Esophagus muscularis mucosa (tissue), 4 donors: Measurements from ENCODE around the gene NANOG. TPM values are rescaled to one million over a fixed set of nuclear protein-coding genes. Genes with fewer than 3 reads are reported as not detected.
"Not testable (repeated sequence)": the region's sequence is repeated elsewhere in the genome, so short reads cannot be mapped to it uniquely, and the experiment has no call there.

Experiments used
- DNase-seq: peaks from one replicate; pipeline ENCODE4 v3.0.0-alpha.2; 2017; ENCODE audit errors: extremely low spot score
- H3K27ac ChIP-seq, 4 donors: fragments of 200-600 bp; sonication (generic); replicated peaks in 1 of 4; 1 replicate in 3 of 4; 2 replicates in 1 of 4; pipeline ENCODE4 v1.5.1; 2016 to 2019; ENCODE audit warnings: mild to moderate bottlenecking in 1 of 4
- H3K27me3 ChIP-seq, 4 donors: fragments of 200-600 bp; sonication (generic); one replicate each; pipeline versions ENCODE4 v1.5.1 to v1.6.0; 2016 to 2019
- H3K36me3 ChIP-seq, 4 donors: fragments of 200-600 bp; sonication (generic); one replicate each; pipeline ENCODE4 v1.5.1; 2016 to 2019
- H3K4me1 ChIP-seq, 4 donors: fragments of 200-600 bp; sonication (generic); one replicate each; pipeline ENCODE4 v1.5.1; 2016 to 2019
- H3K4me3 ChIP-seq, 4 donors: fragments of 200-600 bp; sonication (generic); 1 replicate in 2 of 4; 2 replicates in 2 of 4; pipeline ENCODE4 v1.5.1; 2016 to 2019; ENCODE audit warnings: mild to moderate bottlenecking in 4 of 4, moderate library complexity in 1 of 4
- H3K9me3 ChIP-seq, 4 donors: fragments of 200-600 bp; sonication (generic); 1 replicate in 3 of 4; 2 replicates in 1 of 4; pipeline ENCODE4 v1.5.1; 2016 to 2019
- CTCF ChIP-seq, 3 experiments: fragments of 200-600 bp in 2 of 3; fragments of 450-650 bp in 1 of 3; sonication (generic) in 2 of 3; IDR thresholded peaks; one replicate each; pipeline ENCODE4 v1.5.1; 2017 to 2019; ENCODE audit warnings: antibody characterized with exemption in 3 of 3, mild to moderate bottlenecking in 2 of 3, moderate library complexity in 1 of 3
- EP300 ChIP-seq: sonication (generic); formaldehyde crosslinking; IDR thresholded peaks from one replicate; pipeline ENCODE4 v1.6.1; 2017; ENCODE audit warnings: antibody characterized with exemption
- POLR2A ChIP-seq: fragments of 450-650 bp; IDR thresholded peaks from one replicate; pipeline ENCODE4 v1.6.1; 2017; ENCODE audit warnings: antibody characterized with exemption, moderate library complexity, mild to moderate bottlenecking, low read depth
- POLR2AphosphoS5 ChIP-seq, 2 donors: sonication (generic); formaldehyde crosslinking; IDR thresholded peaks; one replicate each; pipeline ENCODE4 v1.6.1; 2017; ENCODE audit warnings: antibody characterized with exemption in 2 of 2
- WGBS: methylation state at CpG from one replicate; pipeline ENCODE4 v1.1.5; 2018; 5-methylcytosine and 5-hydroxymethylcytosine counted together
- intact Hi-C: fragments of 100-400 bp; cut with DNase I; formaldehyde crosslinking; loops from one replicate; pipeline ENCODE4 v1.15.1; 2023
- total RNA-seq, 4 donors: library from RNA; depleted of rRNA; stranded (reverse); fragments of >200 nt; gene quantifications; one replicate each; pipeline versions ENCODE4 v1.1.0 to v1.2.1, GENCODE V29; 2016

Gene NANOG
- total RNA-seq, 4 donors from 2014 or later, result not detected

- H3K9me3 ChIP-seq, result no peaks in the 10 kb centered on the region
- no peak overlapping the region for H3K27ac ChIP-seq
- no peaks in the 10 kb centered on the region for H3K36me3 ChIP-seq
- H3K4me1 ChIP-seq, result no peaks in the 10 kb centered on the region
- 89% methylated on average over 4 of the region's 4 CpGs for WGBS
- intact Hi-C loops, result no loop called here
- H3K4me3 ChIP-seq, result no peak overlapping the region
- no peaks in the 10 kb centered on the region for H3K27me3 ChIP-seq
- DNase-seq, result no peak
- TF ChIP-seq CTCF (IDR thresholded peaks at IDR 0.05) (no peak), POLR2AphosphoS5 (IDR thresholded peaks at IDR 0.05) (no peak), EP300 (no peak), POLR2A (no peak)
These were observed 44.6 kb downstream of the NANOG start for GRCh38 chr12:7833831-7834230.

- H3K4me1 ChIP-seq, result peaks cover 0 to 2% (median 0%) of the 10 kb centered on the region in 4 donors
- intact Hi-C loops, result no loop called here
- H3K4me3 ChIP-seq, result no peak overlapping the region
- H3K27me3 ChIP-seq, result no peaks in the 10 kb centered on the region
- 87% methylated on average over 1 of the region's 1 CpG for WGBS
- TF ChIP-seq CTCF (IDR thresholded peaks at IDR 0.05), result no peak
- no peak for TF ChIP-seq POLR2AphosphoS5 (IDR thresholded peaks at IDR 0.05)
- no peak for TF ChIP-seq EP300
- no peak for TF ChIP-seq POLR2A
- H3K36me3 ChIP-seq, result no peaks in the 10 kb centered on the region
- no peaks in the 10 kb centered on the region for H3K9me3 ChIP-seq
- no peak overlapping the region for H3K27ac ChIP-seq
- DNase-seq, result no peak
These were observed 45.5 kb downstream of the NANOG start for GRCh38 chr12:7834701-7835100.

GRCh38 chr12:7835116-7835515, 45.9 kb downstream of the NANOG start:
- TF ChIP-seq POLR2AphosphoS5 (IDR thresholded peaks at IDR 0.05) (no peak), CTCF (IDR thresholded peaks at IDR 0.05) (no peak), POLR2A (no peak), EP300 (no peak)
- DNase-seq, result no peak
- H3K36me3 ChIP-seq, result no peaks in the 10 kb centered on the region
- H3K27ac ChIP-seq, result no peak overlapping the region
- H3K4me1 ChIP-seq, result peaks cover 0 to 2% (median 0%) of the 10 kb centered on the region in 4 donors
- H3K4me3 ChIP-seq, result no peak overlapping the region
- H3K27me3 ChIP-seq, result no peaks in the 10 kb centered on the region
- intact Hi-C loops, result no loop called here
- 77% methylated on average over 9 of the region's 9 CpGs for WGBS
- H3K9me3 ChIP-seq, result no peaks in the 10 kb centered on the region

GRCh38 chr12:7835766-7836165, 46.6 kb downstream of the NANOG start:
- 75% methylated on average over 5 of the region's 5 CpGs for WGBS
- no peak overlapping the region for H3K27ac ChIP-seq
- intact Hi-C loops, result no loop called here
- TF ChIP-seq EP300 (no peak), POLR2A (no peak), POLR2AphosphoS5 (IDR thresholded peaks at IDR 0.05) (no peak), CTCF (IDR thresholded peaks at IDR 0.05) (no peak)
- H3K4me1 ChIP-seq, result peaks cover 0 to 2% (median 0%) of the 10 kb centered on the region in 4 donors
- no peaks in the 10 kb centered on the region for H3K27me3 ChIP-seq
- H3K36me3 ChIP-seq, result no peaks in the 10 kb centered on the region
- DNase-seq, result no peak
- H3K4me3 ChIP-seq, result no peak overlapping the region
- H3K9me3 ChIP-seq, result no peaks in the 10 kb centered on the region

GRCh38 chr12:7837366-7837765, 48.2 kb downstream of the NANOG start:
- Histone ChIP-seq H3K9me3 (no peaks in the 10 kb centered on the region), H3K4me1 (peaks cover 0 to 2% (median 0%) of the 10 kb centered on the region in 4 donors), H3K27me3 (no peaks in the 10 kb centered on the region), H3K27ac (no peak overlapping the region), H3K4me3 (no peak overlapping the region), H3K36me3 (no peaks in the 10 kb centered on the region)
- WGBS, result 83% methylated on average over 6 of the region's 6 CpGs
- intact Hi-C loops, result no loop called here
- DNase-seq, result no peak
- TF ChIP-seq EP300, result no peak
- TF ChIP-seq POLR2AphosphoS5 (IDR thresholded peaks at IDR 0.05), result no peak
- TF ChIP-seq POLR2A, result no peak
- no peak for TF ChIP-seq CTCF (IDR thresholded peaks at IDR 0.05)

- intact Hi-C loops, H3K36me3 ChIP-seq, H3K4me1 ChIP-seq, DNase-seq, H3K27me3 ChIP-seq, H3K27ac ChIP-seq, H3K4me3 ChIP-seq, H3K9me3 ChIP-seq: not testable (repeated sequence)
- WGBS, result 27% methylated on average over 9 of the region's 10 CpGs
These were observed 50.0 kb downstream of the NANOG start for GRCh38 chr12:7839226-7839625.

- H3K36me3 ChIP-seq, H3K27me3 ChIP-seq, H3K27ac ChIP-seq, DNase-seq, H3K4me1 ChIP-seq, H3K9me3 ChIP-seq, H3K4me3 ChIP-seq, intact Hi-C loops: not testable (repeated sequence)
- 77% methylated on average over 7 of the region's 7 CpGs for WGBS
These were observed 50.6 kb downstream of the NANOG start for GRCh38 chr12:7839848-7840247.
